GM21360 (cell line): ENCODE measurements around the gene LRMDA.

Source experiments
- ATAC-seq: cut with Tn5 transposase; IDR thresholded peaks from one replicate; pipeline ENCODE4 v1.9.1; 2021; ENCODE audit warnings: mild to moderate bottlenecking, moderate library complexity; ENCODE audit not compliant: unreplicated experiment

The LRMDA gene

DNA sequence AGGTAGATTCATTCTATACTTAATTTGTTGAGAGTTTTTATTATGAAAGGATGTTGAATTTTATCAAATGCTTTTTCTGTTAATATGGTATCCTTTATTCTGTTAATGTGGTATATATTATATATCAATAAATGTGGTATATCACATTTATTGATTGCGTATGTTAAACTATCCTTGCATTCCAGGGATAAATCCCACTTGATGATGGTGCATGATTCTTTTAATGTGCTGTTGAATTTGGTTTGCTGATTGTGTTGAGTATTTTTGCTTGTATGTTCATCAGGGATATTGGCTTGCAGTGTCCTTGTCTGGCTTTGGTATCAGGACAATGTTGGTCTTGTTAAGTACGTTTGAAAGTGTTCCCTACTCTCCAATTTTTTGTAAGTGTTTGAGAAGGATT lies 11.9 kb downstream of the LRMDA start:
- ATAC-seq: no peak

DNA sequence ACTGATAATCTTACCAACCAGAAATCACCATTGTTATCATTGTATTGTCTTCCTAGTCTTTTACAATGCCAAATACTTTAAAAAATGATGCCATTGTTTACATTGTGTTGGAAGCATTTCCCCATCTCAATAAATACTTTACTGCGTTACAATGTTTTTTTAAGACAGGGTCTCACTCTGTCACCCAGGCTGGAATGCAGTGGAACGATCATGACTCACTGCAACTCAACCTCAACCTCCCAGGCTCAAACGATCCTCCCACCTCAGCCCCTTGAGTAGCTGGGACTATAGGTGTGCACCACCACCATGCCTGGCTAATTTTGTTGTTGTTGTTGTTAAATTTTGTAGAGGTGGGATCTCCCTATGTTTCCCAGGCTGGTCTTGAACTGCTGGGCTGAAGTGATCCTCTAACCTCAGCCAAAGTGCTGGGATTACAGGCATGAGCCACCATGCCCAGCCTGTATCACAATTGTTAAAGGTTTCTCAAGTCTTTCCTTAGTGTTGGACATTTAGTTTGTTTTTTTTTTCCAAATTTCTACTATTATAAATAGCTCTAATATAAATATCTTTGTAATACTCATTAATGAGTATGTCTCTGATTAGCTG lies 13.5 kb downstream of the LRMDA start:
- no peak for ATAC-seq

DNA sequence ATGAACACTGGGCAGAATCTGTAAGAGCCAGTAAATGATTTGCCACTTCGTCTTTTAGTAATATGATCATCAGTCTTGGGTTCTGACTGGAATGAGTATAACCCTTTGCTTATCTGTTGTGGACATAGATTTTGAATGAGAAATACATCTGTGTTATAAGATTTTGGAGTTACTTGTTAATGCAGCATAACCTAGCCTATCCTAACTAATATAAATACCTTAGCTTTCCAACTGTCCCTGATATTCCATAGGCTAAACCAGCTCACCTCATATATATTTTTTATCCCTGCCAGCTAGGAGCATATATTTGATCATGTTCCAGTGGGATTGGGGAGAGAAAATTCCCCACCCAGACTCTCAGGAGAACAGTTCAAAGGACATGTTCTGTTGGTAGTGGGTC lies 15.1 kb downstream of the LRMDA start:
- ATAC-seq: no peak

DNA sequence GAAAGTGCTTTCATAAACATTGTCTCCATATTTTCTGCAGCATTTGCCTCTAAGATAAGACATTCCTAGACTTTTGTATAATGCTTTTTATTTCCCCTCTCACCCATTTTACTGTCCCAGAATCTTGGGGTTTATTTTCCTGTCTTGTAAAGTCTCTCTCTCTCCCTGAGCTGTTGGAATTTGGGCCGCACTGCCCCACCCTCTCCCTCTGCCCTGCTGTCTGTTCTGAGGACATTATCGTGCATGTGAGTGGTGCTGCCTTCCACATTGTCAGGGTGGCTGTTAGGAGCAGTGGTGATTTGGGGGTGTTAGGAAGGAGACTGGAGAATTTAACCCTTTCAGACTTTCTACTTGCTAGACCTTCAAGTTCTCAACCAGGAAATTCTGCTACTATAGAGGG lies 16.7 kb downstream of the LRMDA start:
- no peak for ATAC-seq

DNA sequence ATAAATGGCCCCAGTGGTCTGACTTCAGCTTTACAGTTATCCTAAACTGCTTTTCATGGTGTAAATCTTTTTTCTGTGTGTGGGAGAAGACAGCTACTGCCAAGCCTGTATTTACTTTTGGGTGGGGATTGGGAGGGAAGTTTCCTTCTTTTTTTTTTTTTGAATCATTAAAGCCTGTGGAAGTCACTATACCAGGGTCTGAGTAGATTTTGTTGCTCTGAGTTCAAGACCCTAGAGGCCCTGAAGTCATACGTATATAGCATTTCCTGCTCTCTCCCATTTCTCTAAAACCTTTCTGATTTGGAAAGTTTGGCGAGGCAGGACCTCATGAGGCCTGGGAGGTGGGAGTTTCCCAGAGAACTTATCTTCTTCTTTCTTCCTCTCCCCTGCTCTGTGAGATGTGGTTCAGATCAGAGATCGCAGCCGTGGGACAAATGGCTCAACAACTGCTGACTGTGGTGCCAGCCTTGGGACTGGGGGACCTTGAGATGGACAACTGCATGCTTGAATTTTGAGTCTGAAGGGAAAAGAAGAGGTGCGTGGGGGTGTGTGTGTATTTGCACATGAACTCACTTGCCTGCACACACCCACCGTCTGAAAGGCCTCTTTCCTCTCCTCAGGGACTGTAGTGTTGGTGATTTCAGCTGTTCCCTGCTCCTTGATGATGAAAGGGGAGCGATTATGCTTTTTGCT lies 18.1 kb downstream of the LRMDA start:
- ATAC-seq: no peak

DNA sequence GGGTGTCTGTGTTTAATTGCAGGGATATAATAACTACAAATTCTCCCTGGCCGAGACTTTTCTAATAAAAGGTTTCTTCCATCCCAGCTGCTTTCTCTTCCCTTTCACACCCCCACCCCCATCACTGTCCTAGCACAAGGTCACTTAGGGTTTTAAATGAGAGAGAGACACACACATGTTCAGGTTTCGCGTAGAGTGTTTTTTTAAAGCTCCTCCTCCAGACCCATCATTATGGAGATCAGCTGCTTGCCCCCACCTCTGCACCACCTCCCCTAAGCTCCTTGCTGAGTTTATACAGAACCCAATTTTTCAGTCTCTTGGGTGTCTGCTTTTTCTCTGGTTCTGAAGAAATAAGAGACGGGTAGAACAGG lies 18.6 kb downstream of the LRMDA start:
- no peak for ATAC-seq

DNA sequence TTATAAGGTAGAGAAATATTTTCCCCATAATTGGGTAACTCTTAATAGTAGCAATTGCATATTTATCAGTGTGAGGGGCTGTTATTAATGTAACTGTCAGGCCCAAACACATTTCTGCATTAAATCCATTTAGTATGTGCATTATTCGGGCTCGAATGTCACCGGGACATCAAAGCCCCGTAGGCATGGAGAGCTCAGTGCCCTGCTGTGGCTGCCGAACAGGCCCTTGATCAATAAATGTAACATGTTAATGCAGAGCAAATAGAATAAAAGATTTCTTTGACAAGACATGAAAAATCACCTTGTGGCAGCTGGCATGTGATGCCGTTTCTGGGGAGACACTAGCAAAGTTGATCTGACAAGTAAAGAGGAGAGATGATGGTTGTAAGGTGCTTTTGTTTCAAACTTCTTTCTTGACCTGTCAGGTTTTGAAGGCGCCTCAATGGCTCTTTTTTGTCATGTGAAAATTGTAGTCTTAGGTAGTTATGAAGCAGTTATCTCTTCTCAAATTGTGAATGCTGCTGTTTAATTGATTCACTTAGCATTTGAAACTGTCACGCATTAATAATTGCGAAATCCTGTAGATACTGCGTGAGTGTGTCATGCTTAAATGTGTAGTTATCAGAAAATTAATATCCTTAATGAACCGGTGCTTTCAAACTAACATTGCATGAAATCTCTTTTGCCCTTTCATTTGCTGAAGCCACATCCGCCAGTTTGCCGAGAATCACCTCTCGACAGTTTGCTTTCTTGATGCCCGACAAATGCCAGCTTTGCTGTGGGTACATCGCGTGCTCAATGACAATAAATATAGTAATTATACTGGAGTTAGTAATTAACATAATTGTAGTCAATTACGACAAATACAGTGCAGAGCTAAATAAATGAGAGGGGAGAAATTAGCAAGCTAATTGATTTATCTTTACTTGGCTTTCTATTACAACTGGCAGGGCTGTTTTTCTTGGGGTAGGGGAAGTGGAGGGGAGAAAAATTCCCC lies 19.5 kb downstream of the LRMDA start:
- ATAC-seq: no peak

DNA sequence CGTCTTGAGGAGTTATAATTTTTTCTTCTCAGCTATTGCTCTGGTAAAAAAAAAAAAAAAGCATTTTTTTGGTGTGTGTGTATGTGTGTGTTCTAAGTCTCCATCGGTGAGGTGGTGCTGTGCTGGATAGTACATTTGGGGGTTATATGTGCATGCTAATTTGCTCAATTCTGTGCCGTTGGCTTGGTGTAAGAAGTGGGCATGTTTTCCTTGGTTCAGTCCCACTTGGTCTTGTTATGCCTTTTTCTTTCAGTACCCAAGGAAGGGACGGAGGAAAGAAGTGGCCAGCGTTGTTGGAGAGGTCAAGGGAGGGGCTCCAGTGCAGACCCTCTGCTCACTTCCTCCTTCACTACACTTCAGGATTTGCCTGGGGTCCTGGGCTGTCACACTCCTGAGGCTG lies 20.4 kb downstream of the LRMDA start:
- no peak for ATAC-seq

DNA sequence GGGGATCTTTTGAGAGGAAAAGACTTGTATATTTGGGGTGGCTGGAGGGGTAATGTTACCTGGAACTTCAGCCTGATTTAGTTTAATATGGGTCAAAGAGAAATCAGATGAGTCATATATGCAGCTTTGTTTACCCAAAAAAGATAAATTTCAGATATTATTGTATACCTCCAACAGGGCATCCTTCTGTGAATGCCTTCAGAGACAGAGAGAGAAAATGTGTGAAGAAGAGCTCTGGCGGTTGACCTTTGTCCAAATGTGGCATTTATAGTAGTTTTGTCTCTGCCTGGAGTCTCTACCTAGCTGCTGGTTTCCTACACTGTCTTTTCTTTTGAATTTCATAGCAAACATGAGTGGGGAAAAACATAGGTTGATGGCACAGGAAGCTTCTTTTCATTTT lies 21.6 kb downstream of the LRMDA start:
- no peak for ATAC-seq

DNA sequence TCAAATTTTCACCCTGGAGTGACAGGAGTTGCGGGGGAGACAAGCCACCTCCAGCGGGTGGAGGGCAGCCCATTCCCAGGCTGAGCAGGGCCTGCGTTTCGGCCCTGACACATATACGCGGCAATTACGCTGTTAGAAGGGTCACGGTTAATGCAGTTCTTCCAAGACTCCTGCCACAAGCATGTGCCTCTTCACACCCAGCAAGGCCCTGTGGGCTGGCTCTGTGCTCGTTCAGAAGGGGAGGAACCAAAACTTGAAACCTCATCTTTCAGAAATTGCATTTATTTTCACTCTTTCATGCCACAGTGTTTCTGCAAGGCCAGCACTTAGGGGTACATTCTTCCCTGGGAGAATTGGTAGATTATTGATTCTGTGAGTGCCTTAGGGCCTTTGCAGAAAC lies 24.7 kb downstream of the LRMDA start:
- ATAC-seq: no peak

DNA sequence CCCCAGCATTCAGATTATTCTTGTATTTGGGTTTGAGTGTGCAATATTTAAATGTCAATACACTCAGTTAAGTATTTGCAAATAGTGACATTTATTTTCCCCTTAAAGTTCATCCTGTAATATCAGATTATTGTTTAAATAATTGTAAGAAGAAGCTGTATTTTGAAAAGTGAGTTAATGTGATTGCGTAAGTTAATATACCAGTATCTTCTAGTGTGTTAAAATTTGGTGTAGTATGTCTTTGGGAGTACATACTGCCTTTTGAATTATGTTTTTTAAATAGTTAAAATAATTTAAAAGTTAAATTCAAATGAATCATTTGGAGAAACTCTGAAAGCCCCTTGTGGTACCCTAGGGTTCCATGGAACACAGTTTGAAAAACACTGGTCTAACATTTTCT lies 28.6 kb downstream of the LRMDA start:
- ATAC-seq: no peak

DNA sequence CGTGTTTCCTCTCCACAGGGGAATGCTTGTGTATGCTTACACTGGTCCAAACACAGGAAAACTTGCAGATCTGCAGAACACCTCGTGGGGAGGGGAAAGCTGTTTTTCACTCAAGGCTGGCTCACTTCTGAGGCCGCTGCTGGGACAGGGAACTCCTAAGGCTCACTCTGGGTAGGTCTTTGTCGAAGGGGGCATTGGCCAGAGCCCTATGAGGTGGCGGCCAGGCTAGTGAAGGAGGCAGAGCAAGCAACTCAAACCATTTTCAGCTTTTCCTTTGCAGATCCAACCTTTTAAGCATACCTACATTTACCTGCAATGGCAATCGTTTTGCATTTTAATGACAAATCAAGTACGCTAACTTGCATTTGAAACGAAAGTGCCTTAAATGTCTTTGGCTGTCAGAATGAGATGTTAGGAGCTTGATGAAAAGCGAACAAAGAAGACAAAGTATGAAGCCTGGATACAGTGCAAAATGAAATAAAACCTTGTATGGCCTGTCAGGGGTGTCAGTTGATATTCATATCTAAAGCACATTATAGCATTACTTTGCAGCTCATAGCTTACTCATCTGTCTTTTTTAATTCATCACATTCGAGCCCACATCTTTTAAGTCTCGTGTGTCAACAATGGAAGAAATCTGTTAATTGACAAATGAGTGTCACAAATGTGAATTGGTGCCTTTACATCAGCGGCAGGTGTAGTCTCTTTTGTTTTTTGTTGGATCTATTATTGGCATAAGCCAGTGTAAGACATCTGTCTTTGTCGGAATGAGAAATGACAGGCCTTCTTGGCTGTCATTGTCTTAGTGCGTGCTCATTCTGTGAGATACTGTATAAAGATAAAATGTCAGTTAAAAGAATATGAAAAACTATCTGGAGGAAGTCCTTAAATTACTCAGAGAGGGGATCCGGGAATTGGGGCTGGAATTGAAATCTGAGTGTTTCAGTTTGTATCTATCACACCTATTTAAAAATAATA lies 30.5 kb downstream of the LRMDA start:
- ATAC-seq: no peak

DNA sequence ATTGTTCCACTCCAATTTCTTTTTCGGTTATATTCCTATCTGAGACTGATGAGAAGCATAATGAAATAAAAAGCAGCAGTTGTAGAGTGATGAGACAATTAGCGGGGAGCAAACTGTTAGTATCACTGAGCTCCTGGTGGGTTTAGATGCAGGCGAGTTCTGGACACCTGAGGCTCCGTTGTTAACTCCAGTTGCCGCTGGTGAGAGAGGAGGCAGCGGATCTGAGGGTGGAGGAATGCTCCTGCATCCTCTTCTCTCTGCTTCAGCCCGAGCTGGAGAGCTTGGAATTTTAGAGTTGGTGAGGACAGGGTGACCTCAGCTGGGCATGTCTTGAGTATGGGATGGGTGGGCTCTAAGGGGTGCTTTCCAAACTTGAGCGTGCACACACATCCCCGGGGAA lies 31.4 kb downstream of the LRMDA start:
- ATAC-seq: no peak

DNA sequence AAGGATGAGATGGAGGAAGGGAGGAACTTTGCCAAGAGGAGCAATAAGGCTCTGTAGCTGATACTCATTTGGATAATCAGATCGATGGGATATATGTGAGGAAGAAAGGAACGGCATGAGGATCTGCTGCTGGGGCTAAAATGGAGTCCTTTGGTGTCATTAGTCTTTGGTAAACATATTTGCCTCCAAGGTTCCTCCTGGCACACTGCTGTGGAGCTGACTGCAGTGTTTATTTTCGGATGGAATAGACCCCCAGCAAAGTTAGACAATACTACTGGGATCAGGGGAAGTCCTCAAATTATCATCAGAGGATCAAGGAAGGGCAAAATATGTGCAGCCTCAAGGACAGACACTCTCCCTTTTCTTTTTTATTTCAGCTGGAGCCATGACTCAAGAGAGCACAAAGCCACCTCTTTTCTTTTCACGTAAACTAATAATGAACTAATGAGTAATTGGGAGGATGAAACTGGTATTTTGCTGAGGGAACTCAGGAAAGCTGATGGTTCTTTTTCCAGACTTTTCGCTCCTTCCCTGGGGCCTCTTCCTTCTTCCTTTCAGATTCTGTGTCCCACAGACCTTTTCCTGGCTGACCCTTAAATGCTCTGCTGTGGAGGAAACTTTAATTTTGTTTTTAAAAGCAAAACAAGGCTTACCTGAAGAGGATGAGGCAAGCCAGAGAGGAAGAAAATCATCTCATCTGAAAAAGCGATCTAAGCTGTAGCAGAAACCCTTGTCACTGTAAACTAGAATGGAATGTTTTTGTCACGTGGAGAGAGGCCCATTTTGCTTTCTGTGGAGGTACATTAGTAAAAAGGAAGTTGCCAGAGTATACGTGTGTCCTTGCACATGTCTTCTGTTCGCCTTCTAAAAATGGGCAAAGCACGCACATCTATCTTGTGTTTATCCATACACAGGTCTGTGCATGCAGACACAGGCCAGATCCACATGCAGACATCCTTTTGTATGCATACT lies 33.3 kb downstream of the LRMDA start:
- ATAC-seq: no peak

DNA sequence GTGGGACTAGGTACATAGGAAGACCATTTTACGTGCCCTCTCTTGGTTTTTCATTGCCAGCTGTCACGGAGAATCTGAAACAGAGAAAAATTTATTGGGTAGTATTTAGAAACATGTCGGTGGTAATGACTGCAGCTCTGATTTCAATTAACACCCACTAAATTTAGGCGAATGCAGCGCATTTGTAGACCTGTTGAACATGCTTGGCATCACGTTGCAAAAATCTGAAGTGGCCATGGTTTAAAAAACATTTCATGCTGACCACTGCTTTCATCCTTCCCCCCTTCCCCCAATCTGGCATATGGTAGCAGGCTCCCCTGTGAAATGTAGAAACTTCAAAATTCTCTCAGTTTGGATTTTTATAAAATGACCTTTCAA lies 34.0 kb downstream of the LRMDA start:
- ATAC-seq: no peak

DNA sequence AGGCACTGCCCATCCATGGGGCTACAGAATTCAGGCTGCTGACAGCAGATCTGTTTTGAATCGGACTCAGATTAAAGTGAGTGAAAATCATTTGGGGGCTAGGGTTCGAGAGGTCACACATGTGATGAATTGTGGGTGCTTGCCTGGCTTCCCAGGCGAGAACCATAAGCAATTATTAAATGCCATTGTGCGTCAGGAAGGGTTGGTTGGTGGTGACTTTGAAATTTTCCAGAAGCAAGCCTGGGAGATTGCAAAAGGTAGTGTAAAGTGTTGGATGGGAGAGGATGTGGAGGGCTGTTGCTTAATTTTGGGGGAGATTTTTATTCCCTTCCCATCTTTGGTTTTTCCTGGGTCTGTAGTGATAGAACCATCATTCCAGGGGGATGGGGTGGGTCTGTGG lies 34.6 kb downstream of the LRMDA start:
- no peak for ATAC-seq

DNA sequence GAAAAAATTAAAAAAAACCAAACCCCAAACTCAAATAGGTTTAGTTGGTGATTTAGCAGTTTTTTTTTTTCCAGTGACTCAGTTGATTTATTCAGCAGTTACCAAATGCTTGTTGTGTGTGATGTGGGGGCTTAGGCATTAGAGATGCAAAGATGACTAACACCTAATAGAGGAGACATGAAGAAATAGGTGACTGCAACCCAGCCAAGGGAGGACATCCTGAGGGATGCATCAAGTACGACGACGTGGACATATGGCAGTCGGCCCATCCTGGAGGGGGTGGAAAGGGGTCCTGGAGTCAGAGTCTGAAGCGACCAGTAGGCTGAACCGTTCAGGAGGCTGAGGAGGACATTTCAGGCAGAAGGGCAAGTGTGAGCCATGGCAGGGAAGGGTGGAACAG lies 35.5 kb downstream of the LRMDA start:
- no peak for ATAC-seq

DNA sequence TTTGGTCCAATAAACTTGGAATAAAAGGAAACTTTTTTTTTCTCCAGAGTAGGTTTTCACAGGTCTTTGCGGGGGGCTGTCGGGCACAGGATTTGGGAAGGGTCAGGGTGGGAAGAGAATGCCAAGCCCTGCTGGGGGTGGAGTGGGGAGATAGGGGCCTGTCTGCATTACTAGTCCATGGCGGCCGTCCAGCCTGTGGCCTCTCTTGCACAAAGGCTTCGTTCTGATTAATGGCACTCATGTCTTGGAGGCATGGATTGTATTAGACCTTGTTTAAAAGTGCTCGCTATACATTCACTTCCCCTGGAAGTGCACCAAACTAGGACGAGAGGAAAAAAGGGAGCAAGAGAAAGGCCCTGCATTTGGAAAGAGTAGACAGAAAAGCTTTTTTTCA lies 37.2 kb downstream of the LRMDA start:
- no peak for ATAC-seq

DNA sequence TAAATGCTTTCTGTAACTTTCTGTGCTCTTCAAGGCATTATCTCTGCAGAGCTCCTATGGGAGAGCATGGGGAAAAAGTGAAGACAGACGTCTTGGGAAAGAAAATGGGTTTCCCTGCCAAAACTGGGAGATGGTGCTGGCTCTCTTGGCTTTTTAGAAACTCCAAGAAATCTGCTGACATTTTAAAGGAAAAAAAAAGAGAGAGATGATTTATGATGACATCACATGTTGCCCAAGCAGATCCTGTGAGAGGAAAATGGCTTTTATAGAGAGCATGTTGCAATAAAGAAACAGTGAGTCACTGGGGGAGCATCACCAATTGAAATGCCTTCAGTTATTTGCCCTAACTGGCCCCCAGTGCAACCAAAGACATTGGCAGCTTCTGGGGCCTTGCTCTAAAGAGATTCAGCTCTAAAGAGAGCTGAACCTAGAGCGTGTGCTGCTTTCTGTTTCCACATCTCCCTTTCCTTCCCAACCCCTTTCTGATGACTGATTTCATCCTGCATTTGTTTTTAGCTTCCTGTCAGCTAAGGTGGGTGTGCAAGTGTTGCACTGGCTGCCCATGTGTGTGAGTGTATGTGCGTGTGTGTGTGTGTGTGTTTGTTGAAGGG lies 37.7 kb downstream of the LRMDA start:
- no peak for ATAC-seq
